Sigmoid colon (tissue), 7 donors: ENCODE results near the gene LGALS7B. TPM values are rescaled to one million over a fixed set of nuclear protein-coding genes. Genes with fewer than 3 reads are reported as not detected.
"Not testable (repeated sequence)": the region's sequence is repeated elsewhere in the genome, so short reads cannot be mapped to it uniquely, and the experiment has no call there.

ENCODE experiments used
- DNase-seq: peaks from one replicate; pipeline ENCODE4 v3.0.0-alpha.2; 2019
- H3K27ac ChIP-seq, 4 donors: fragments of 200-600 bp; sonication (generic); one replicate each; pipeline ENCODE4 v1.5.1; 2016 to 2019; ENCODE audit warnings: mild to moderate bottlenecking in 1 of 4
- H3K27me3 ChIP-seq, 3 donors: fragments of 200-600 bp; sonication (generic); one replicate each; pipeline ENCODE4 v1.5.1; 2019; ENCODE audit warnings: mild to moderate bottlenecking in 1 of 3
- H3K36me3 ChIP-seq, 4 donors: fragments of 200-600 bp; sonication (generic); one replicate each; pipeline ENCODE4 v1.5.1; 2016 to 2019
- H3K4me1 ChIP-seq, 4 donors: fragments of 200-600 bp; sonication (generic); one replicate each; pipeline ENCODE4 v1.5.1; 2017 to 2019
- H3K4me3 ChIP-seq, 4 donors: fragments of 200-600 bp; sonication (generic); one replicate each; pipeline ENCODE4 v1.5.1; 2017 to 2019; ENCODE audit warnings: mild to moderate bottlenecking in 2 of 4, moderate library complexity in 1 of 4
- H3K9me3 ChIP-seq, 4 donors: fragments of 200-600 bp in 3 of 4; sonication (generic) in 3 of 4; one replicate each; pipeline versions ENCODE4 v1.5.1 to v1.6.1; 2013 to 2019
- EP300 ChIP-seq, 4 donors: sonication (generic); formaldehyde crosslinking; IDR thresholded peaks; one replicate each; pipeline ENCODE4 v1.6.1; 2017; ENCODE audit warnings: antibody characterized with exemption in 4 of 4
- POLR2A ChIP-seq, 2 donors: fragments of 450-650 bp; IDR thresholded peaks; one replicate each; pipeline ENCODE4 v1.6.1; 2016; ENCODE audit warnings: antibody characterized with exemption in 2 of 2, mild to moderate bottlenecking in 2 of 2, moderate library complexity in 2 of 2
- POLR2AphosphoS5 ChIP-seq, 4 donors: sonication (generic); formaldehyde crosslinking; IDR thresholded peaks; one replicate each; pipeline ENCODE4 v1.6.1; 2017; ENCODE audit warnings: antibody characterized with exemption in 4 of 4
- WGBS, 2 donors: extraction: QIAGEN DNeasy Blood & Tissue Kit; methylation state at CpG; one replicate each; pipeline ENCODE4 v1.1.7; 2013; 5-methylcytosine and 5-hydroxymethylcytosine counted together
- intact Hi-C: fragments of 100-400 bp; cut with DNase I; formaldehyde crosslinking; loops from one replicate; pipeline ENCODE4 v1.15.1; 2023
- polyA plus RNA-seq, 3 donors: library from polyadenylated mRNA; stranded (reverse); fragments of 200-250 nt; gene quantifications; one replicate each; pipeline ENCODE4 v1.2.3, GENCODE V29; 2013
- total RNA-seq, 4 donors: library from RNA; depleted of rRNA; stranded (reverse); fragments of >200 nt; gene quantifications; one replicate each; pipeline ENCODE4 v1.1.0, GENCODE V29; 2016
- TF ChIP-seq, protein P1 (sequence below), 4 experiments: fragments of 450-650 bp in 3 of 4; fragments of 200-600 bp in 1 of 4; IDR thresholded peaks; one replicate each; pipeline ENCODE4 v1.5.1; 2016 to 2019; ENCODE audit warnings: antibody characterized with exemption in 4 of 4, mild to moderate bottlenecking in 3 of 4, moderate library complexity in 2 of 4
- donor health status: healthy with polysubstance abuse.
- donor health status: Bipolar disorder and iron deficiency.
- donor health status: healthy.

LGALS7B gene
- total and polyA plus RNA-seq, 7 donors, result 1.2 to 3.0 TPM; not detected in 5

DNA sequence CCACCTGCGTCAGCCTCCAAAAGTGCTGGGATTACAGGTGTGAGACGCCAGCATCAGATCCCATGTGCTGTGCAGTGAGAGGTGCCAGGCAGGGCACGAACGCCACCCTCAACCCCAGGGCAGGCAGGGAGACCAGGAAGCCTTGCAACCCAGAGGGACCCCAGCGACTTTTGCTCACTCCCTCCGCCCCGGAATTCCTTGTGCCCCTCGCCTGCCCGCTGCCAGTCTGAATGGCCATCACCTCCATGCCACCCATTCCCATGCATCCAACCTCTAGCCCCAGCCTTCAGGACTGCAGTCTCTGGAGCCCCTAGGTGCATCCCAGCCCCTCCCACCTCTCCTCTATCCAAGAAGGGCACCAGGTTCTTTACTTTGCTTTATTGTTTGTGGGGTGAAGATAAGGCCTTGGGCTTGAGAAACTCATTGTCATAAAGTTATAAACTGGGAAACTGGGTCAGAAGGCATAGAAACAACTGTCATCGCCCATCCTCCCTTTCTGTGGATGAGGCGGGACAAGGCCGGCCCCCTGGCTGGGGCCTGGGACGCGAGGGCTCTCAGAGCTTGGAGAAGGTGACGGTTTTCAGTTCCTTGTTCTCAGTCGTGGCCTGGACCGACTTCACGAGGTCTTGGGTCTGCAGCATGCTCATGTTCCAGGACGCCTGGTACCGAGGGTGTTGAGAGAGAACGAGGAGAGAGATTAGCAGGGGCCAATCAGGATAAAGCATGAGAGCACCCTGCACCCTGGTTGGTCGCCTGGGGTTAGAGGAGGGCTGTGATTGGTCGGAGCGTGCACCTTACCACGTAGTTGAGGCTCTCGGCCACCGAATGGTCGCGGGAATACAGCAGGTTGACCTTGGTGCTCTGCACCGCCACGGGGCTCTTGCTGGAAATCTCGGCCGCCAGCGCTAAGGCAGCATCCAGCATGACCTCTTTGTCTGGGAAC, 26.3 kb downstream of the LGALS7B start:
- no peaks in the 10 kb centered on the region for H3K9me3 ChIP-seq
- H3K36me3 ChIP-seq, result peaks cover 26 to 40% (median 31%) of the 10 kb centered on the region in 4 donors
- intact Hi-C loops, result no loop called here
- no peaks in the 10 kb centered on the region for H3K27me3 ChIP-seq
- no peak for DNase-seq
- WGBS, 2 donors, result 20 to 76% methylated on average over 34 of the region's 34 CpGs
- no peaks in the 10 kb centered on the region for H3K4me1 ChIP-seq
- TF ChIP-seq POLR2AphosphoS5 (IDR thresholded peaks at IDR 0.05) (peak in 2 of 4 donors; percentile 9 to 15), EP300 (IDR thresholded peaks at IDR 0.05) (no peak), POLR2A (IDR thresholded peaks at IDR 0.05) (no peak)
- TF ChIP-seq, protein P1, sequence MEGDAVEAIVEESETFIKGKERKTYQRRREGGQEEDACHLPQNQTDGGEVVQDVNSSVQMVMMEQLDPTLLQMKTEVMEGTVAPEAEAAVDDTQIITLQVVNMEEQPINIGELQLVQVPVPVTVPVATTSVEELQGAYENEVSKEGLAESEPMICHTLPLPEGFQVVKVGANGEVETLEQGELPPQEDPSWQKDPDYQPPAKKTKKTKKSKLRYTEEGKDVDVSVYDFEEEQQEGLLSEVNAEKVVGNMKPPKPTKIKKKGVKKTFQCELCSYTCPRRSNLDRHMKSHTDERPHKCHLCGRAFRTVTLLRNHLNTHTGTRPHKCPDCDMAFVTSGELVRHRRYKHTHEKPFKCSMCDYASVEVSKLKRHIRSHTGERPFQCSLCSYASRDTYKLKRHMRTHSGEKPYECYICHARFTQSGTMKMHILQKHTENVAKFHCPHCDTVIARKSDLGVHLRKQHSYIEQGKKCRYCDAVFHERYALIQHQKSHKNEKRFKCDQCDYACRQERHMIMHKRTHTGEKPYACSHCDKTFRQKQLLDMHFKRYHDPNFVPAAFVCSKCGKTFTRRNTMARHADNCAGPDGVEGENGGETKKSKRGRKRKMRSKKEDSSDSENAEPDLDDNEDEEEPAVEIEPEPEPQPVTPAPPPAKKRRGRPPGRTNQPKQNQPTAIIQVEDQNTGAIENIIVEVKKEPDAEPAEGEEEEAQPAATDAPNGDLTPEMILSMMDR (IDR thresholded peaks at IDR 0.05), result no peak
- H3K27ac ChIP-seq, result no peak overlapping the region
- H3K4me3 ChIP-seq, result no peak overlapping the region

DNA sequence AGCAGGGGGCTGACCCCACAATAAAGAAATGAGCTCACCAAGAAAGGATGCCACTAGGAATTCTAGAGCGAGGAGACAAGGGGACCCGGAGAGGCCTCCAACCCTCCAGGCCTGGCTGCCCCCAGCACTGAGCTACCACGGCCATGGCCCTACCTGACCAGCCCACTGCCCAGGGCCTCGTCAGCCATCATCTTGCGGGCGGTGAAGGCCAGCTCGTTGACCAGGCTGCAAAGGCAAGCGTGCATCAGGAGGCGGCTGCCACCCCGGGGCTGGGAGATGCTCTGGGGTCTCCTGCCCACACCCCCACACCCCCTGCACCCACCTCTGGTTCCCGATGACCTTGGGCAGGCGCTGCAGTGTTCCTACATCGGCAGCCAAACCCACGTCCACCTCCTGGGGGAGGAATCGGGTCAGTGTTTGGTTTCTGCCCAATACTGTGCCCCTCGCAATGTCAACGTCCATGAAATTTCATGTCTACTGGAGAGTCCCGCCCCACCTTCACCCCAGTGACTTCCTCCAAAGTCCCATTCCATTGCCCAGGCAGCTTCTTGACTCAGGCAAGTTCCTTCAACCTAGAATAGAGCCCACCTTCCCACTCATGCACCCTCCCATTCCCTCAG, 27.2 kb downstream of the LGALS7B start:
- intact Hi-C loops, result no loop called here
- Histone ChIP-seq H3K4me3 (no peak overlapping the region), H3K36me3 (peaks cover 26 to 49% (median 31%) of the 10 kb centered on the region in 4 donors), H3K9me3 (no peaks in the 10 kb centered on the region), H3K27ac (no peak overlapping the region), H3K4me1 (no peaks in the 10 kb centered on the region), H3K27me3 (no peaks in the 10 kb centered on the region)
- DNase-seq, result no peak
- TF ChIP-seq, protein P1 (IDR thresholded peaks at IDR 0.05), result no peak
- WGBS, 2 donors, result 95% methylated on average over 18 of the region's 18 CpGs

DNA sequence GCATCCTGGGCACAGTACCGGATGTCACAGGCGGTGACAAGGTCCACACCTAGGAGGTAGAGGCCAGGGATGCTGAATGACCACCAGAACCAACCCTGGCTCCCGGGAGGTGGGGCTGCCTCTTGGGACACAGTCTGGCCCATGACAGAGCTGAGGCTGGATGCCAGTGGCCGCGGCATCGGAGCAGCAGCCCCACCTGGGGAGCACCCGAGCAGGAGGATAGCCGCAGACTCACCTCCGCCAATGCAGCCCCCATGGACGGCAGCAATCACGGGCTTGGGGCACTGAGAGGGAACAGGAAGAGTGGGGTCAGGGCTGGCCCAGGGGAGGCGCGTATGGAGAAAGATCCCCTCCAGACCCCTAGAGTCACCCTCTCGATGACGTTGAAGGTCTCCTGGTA, 28.1 kb downstream of the LGALS7B start:
- TF ChIP-seq POLR2AphosphoS5 (IDR thresholded peaks at IDR 0.05) (no peak), POLR2A (IDR thresholded peaks at IDR 0.05) (no peak), EP300 (IDR thresholded peaks at IDR 0.05) (no peak)
- TF ChIP-seq, protein P1 (IDR thresholded peaks at IDR 0.05), result no peak
- Histone ChIP-seq H3K9me3 (no peaks in the 10 kb centered on the region), H3K27me3 (no peaks in the 10 kb centered on the region), H3K4me1 (no peaks in the 10 kb centered on the region), H3K36me3 (peaks cover 28 to 58% (median 33%) of the 10 kb centered on the region in 4 donors), H3K27ac (no peak overlapping the region), H3K4me3 (no peak overlapping the region)
- 94 to 95% methylated on average over 15 of the region's 15 CpGs for WGBS, 2 donors
- intact Hi-C loops, result no loop called here
- DNase-seq, result no peak

DNA sequence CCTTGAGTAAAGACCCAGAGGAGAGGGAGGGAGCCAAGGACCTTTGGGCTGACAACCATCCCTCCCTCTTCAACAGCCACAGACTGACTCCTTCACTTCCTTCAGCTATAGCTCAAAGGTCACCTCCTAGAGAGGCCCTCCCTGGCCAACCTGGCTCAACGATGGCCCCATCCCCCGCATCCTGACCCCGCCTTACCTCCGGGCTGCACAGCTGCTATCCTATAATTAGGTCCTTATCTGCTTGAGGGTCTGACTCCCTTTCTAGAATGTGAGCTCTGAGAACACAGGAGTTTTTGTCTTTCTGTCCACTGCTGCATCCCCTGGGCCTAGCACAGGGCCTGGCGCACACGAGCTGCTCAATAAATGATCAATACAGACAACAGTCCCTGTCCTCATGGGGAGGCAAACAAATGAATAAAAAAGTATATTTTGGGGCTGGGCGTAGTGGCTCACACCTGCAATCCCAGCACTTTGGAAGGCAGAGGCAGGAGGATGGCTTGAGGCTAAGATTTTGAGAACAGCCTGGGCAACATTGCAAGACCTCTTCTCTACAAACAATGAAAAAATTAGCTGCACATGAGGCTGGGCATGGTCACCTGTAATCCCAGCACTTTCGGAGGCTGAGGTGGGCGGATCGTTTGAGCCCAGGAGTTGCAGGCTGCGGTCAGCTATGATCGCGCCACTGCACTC, 30.4 kb downstream of the LGALS7B start:
- H3K9me3 ChIP-seq, result no peaks in the 10 kb centered on the region
- H3K27me3 ChIP-seq, result no peaks in the 10 kb centered on the region
- no peak overlapping the region for H3K4me3 ChIP-seq
- H3K27ac ChIP-seq, result peak overlapping the region in 1 of 4 donors; percentile 17
- H3K36me3 ChIP-seq, result peaks cover 35 to 70% (median 41%) of the 10 kb centered on the region in 4 donors
- H3K4me1 ChIP-seq, result no peaks in the 10 kb centered on the region
- intact Hi-C loops, result no loop called here
- WGBS, 2 donors, result 23 to 76% methylated on average over 13 of the region's 13 CpGs
- no peak for TF ChIP-seq EP300 (IDR thresholded peaks at IDR 0.05)
- no peak for TF ChIP-seq POLR2AphosphoS5 (IDR thresholded peaks at IDR 0.05)
- TF ChIP-seq, protein P1 (IDR thresholded peaks at IDR 0.05), result no peak
- TF ChIP-seq POLR2A (IDR thresholded peaks at IDR 0.05), result no peak
- no peak for DNase-seq

DNA sequence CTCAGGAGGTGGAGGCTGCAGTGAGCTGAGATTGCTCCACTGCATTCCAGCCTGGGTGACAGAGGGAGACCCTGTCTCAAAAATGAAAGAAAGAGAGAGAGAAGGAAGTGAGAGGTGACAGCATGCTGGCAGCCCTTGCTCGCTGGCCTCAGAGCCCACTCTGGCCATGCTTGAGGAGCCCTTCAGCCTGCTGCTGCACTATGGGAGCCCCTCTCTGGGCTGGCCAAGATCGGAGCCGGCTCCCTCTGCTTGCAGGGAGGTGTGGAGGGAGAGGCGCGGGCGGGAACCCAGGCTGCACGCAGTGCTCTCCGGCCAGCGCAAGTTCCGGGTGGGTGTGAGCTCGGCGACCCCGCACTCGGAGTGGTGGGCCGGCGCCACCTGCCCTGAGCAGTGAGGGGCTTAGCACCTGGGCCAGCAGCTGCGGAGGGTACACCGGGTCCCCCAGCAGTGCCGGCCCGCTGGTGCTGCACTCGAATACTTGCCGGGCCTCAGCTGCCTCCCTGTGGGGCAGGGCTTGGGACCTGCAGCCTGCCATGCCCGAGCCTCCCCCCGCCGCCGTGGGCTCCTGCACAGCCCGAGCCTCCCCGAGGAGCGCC, 32.3 kb downstream of the LGALS7B start:
- H3K4me1 ChIP-seq, intact Hi-C loops: not testable (repeated sequence)
- peaks cover 25 to 63% (median 27%) of the 10 kb centered on the region in 4 donors for H3K36me3 ChIP-seq

DNA sequence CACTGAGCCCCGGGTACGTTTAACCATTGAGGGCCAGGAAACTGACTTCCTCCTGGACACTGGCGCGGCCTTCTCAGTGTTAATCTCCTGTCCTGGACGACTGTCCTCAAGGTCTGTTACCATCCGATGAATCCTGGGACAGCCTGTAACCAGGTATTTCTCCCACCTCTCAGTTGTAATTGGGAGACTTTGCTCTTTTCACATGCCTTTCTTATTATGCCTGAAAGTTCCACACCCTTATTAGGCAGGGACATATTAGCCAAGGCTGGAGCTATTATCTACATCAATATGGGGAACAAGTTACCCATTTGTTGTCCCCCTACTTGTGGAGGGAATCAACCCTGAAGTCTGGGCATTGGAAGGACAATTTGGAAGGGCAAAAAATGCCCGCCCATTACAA, 36.9 kb downstream of the LGALS7B start:
- H3K9me3 ChIP-seq, DNase-seq, H3K27me3 ChIP-seq, H3K27ac ChIP-seq, intact Hi-C loops, H3K4me3 ChIP-seq: not testable (repeated sequence)
- 79 to 92% methylated on average over 7 of the region's 7 CpGs for WGBS, 2 donors
- Histone ChIP-seq H3K36me3 (peaks cover 14 to 73% (median 36%) of the 10 kb centered on the region in 4 donors), H3K4me1 (peaks cover 0 to 28% (median 23%) of the 10 kb centered on the region in 4 donors)

More for the DNA sequence above, 32.3 kb downstream of the LGALS7B start:
- H3K27ac ChIP-seq, DNase-seq, H3K27me3 ChIP-seq, H3K4me3 ChIP-seq, H3K9me3 ChIP-seq: not testable (repeated sequence)
- WGBS, 2 donors, result 95 to 96% methylated on average over 29 of the region's 29 CpGs
